GM12878 (cell line): ENCODE data around the gene RBM42. TPM values are rescaled to one million over a fixed set of nuclear protein-coding genes. Genes with fewer than 3 reads are reported as not detected.

Experiments used
- ATAC-seq: fragments of 200-7000 bp; cut with Tn5 transposase; 3 replicates; pipeline ENCODE4 v1.9.1; 2020; ENCODE audit warnings: mild to moderate bottlenecking, moderate library complexity
- BruUV-seq: library from RNA; stranded (reverse); fragments of 400-500 nt; replicated peaks from 2 replicates; lab custom pipeline; 2021; lab: Mats Ljungman, UMichigan
- CTCF ChIA-PET: fragments of 300-600 bp; sonication (Branson Sonifier 250); formaldehyde crosslinking; extraction: SDS; loops from one replicate; lab custom pipeline; 2021; ENCODE audit warnings: inconsistent platforms; lab: Yijun Ruan, JAX
- POLR2A ChIA-PET: fragments of 350-600 bp; formaldehyde crosslinking; extraction: SDS; loops from one replicate; lab custom pipeline; 2021; ENCODE audit warnings: inconsistent platforms; lab: Charles Lee
- RAD21 ChIA-PET: fragments of 300-600 bp; sonication (Branson Sonifier 250); formaldehyde crosslinking; loops from one replicate; lab custom pipeline; 2023; ENCODE audit warnings: antibody characterized with exemption; ENCODE audit not compliant: unreplicated experiment; lab: Charles Lee
- SMC1A ChIA-PET: fragments of 300-600 bp; sonication (Branson Sonifier 250); formaldehyde crosslinking; loops from one replicate; lab custom pipeline; 2023; ENCODE audit not compliant: unreplicated experiment, uncharacterized antibody; lab: Charles Lee
- DNase-seq: peaks from one replicate; pipeline ENCODE4 v3.0.0-alpha.2; 2011; ENCODE audit warnings: low read depth, low spot score
- FAIRE-seq: peaks from 3 replicates; lab custom pipeline; 2011; peaks lifted over from hg19 to GRCh38; lab: Jason Lieb, UNC
- H2AFZ ChIP-seq: 2 replicates; pipeline ENCODE4 v1.6.0; 2011; ENCODE audit warnings: low read depth, low read length, control low read depth; ENCODE audit not compliant: control insufficient read depth
- H3K27ac ChIP-seq: 2 replicates; pipeline ENCODE4 v1.5.1; 2011; ENCODE audit warnings: control low read depth; ENCODE audit not compliant: control insufficient read depth, insufficient read depth
- H3K27me3 ChIP-seq, 2 experiments: replicated peaks in 1 of 2; 2 replicates each; pipeline versions ENCODE4 v1.6.0 to v1.6.1; 2011; ENCODE audit warnings: low read length in 1 of 2; ENCODE audit not compliant: control insufficient read depth in 2 of 2, insufficient read depth in 2 of 2
- H3K36me3 ChIP-seq, 2 experiments: 2 replicates each; pipeline ENCODE4 v1.5.1; 2011; ENCODE audit warnings: low read length in 1 of 2; ENCODE audit not compliant: control insufficient read depth in 2 of 2, insufficient read depth in 2 of 2
- H3K4me1 ChIP-seq: 2 replicates; pipeline ENCODE4 v1.6.1; 2011; ENCODE audit warnings: mild to moderate bottlenecking, low read length, moderate library complexity, mixed read lengths; ENCODE audit not compliant: control insufficient read depth, insufficient read depth
- H3K4me2 ChIP-seq: 2 replicates; pipeline ENCODE4 v1.6.0; 2011; ENCODE audit warnings: control low read depth; ENCODE audit not compliant: control insufficient read depth, insufficient read depth
- H3K4me3 ChIP-seq: fragments of 200-600 bp; sonication (generic); 2 replicates; pipeline ENCODE4 v1.5.1; 2016
- H3K79me2 ChIP-seq: 2 replicates; pipeline ENCODE4 v1.6.0; 2011; ENCODE audit warnings: low read length; ENCODE audit not compliant: control insufficient read depth, insufficient read depth
- H3K9ac ChIP-seq: 2 replicates; pipeline ENCODE4 v1.8.0; 2011; ENCODE audit warnings: low read length, control low read depth, mixed read lengths; ENCODE audit not compliant: control insufficient read depth, insufficient read depth
- H3K9me3 ChIP-seq: replicated peaks from 3 replicates; pipeline ENCODE4 v1.5.1; 2011; ENCODE audit warnings: mild to moderate bottlenecking, low read length; ENCODE audit not compliant: control insufficient read depth, insufficient read depth
- H4K20me1 ChIP-seq: 2 replicates; pipeline ENCODE4 v1.6.0; 2011; ENCODE audit not compliant: control insufficient read depth, insufficient read depth
- HDAC6 ChIP-seq: fragments of 200-600 bp; sonication (generic); IDR thresholded peaks from one replicate; pipeline ENCODE4 v1.8.0; 2017; ENCODE audit warnings: antibody characterized with exemption; ENCODE audit not compliant: unreplicated experiment
- KLF5 ChIP-seq: fragments of 450-650 bp; IDR thresholded peaks from 2 replicates; pipeline ENCODE4 v1.6.1; 2014; ENCODE audit warnings: mild to moderate bottlenecking; ENCODE audit not compliant: partially characterized antibody
- MTA3 ChIP-seq: IDR thresholded peaks from 2 replicates; pipeline ENCODE4 v1.6.1; 2012; ENCODE audit warnings: low read length, inconsistent platforms, borderline replicate concordance
- NR2F1 ChIP-seq: fragments of 450-650 bp; conservative IDR thresholded peaks from 2 replicates; pipeline ENCODE4 v1.6.1; 2017; ENCODE audit warnings: mild to moderate bottlenecking
- SMAD5 ChIP-seq: IDR thresholded peaks from 2 replicates; pipeline ENCODE4 v1.6.1; 2016; ENCODE audit warnings: antibody characterized with exemption, low read depth
- SREBF2 ChIP-seq: IDR thresholded peaks from 2 replicates; pipeline ENCODE4 v1.6.1; 2012; ENCODE audit warnings: mild to moderate bottlenecking, low read length
- SRF ChIP-seq, 2 experiments: IDR thresholded peaks; 2 replicates each; pipeline ENCODE4 v1.6.1; 2011; ENCODE audit warnings: low read depth in 2 of 2, low read length in 2 of 2, mild to moderate bottlenecking in 1 of 2, moderate library complexity in 1 of 2
- SUZ12 ChIP-seq: fragments of 200-600 bp; sonication (generic); IDR thresholded peaks from one replicate; pipeline ENCODE4 v1.6.1; 2018; ENCODE audit warnings: antibody characterized with exemption, mild to moderate bottlenecking; ENCODE audit not compliant: unreplicated experiment
- ZNF217 ChIP-seq: fragments of 450-650 bp; IDR thresholded peaks from 2 replicates; pipeline ENCODE4 v1.6.1; 2017; ENCODE audit warnings: antibody characterized with exemption, mild to moderate bottlenecking
- WGBS: methylation state at CpG from one replicate; pipeline ENCODE4 v1.1.6; 2016; ENCODE audit warnings: low lambda C conversion rate; ENCODE audit not compliant: insufficient replicate concordance, insufficient coverage; ENCODE audit errors: missing lambda C conversion rate; 5-methylcytosine and 5-hydroxymethylcytosine counted together
- in situ Hi-C: fragments of 300-500 bp; cut with MboI; formaldehyde crosslinking; loops from 9 replicates; pipeline ENCODE4 v1.14.3; 2018; ENCODE audit warnings: mixed read lengths
- intact Hi-C: fragments of 100-400 bp; cut with micrococcal nuclease; formaldehyde crosslinking; loops from one replicate; pipeline ENCODE4 v1.14.2; 2022; ENCODE audit not compliant: unreplicated experiment
- polyA plus RNA-seq, 11 experiments: library from polyadenylated mRNA; depleted of rRNA in 4 of 11; unstranded in 6 of 11; stranded (reverse) in 5 of 11; fragments of >200 nt; fragmentation: Nextera tagmentation in 4 of 11; fragmentation: Illumina TruSeq in 1 of 11; extraction: Ambion mirVana in 4 of 11; extraction: Trizol in 1 of 11; gene quantifications; 1 replicate in 1 of 11; 2 replicates in 10 of 11; pipeline versions ENCODE4 v1.2.1 to v1.2.3, GENCODE V29; 2011 to 2016; ENCODE audit warnings: inconsistent platforms in 2 of 11, missing spikeins in 2 of 11, low read depth in 1 of 11
- total RNA-seq, 4 experiments: library from RNA; depleted of rRNA in 3 of 4; stranded (reverse); fragments of >200 nt in 3 of 4; fragmentation: Illumina TruSeq in 1 of 4; extraction: Trizol in 1 of 4; gene quantifications; 2 replicates each; pipeline versions ENCODE4 v1.2.1 to v1.2.3, GENCODE V29; 2013 to 2021
- TF ChIP-seq, protein P1 (sequence below): fragments of 150-350 bp; IDR thresholded peaks from 2 replicates; pipeline ENCODE4 v1.6.1; 2016; ENCODE audit warnings: low read depth, low read length
- TF ChIP-seq, protein P2 (sequence below): IDR thresholded peaks from 2 replicates; pipeline ENCODE4 v1.6.1; 2012; ENCODE audit warnings: low read depth, low read length, improper control_type of control experiment

Gene RBM42
- total and polyA plus RNA-seq, 10 of the 15 experiments (the other 5 are each of a cell fraction or from before 2014, with no cell fraction given): 4.2 to 117 (median 48.5) TPM

- H3K36me3 ChIP-seq: no peaks in the 10 kb centered on the region
- WGBS: 0% methylated on average over 1 of the region's 1 CpG
- intact Hi-C loops: no loop called here
- no peaks in the 10 kb centered on the region for H3K79me2 ChIP-seq
- H3K27me3 ChIP-seq: no peaks in the 10 kb centered on the region
- CTCF ChIA-PET: interaction anchor here (0.8 to 2.0 kb wide), 5 partner anchors 31 to 100 kb away, joined by 3 to 5 read pairs (median 4); no protein-coding TSS in a partner anchor
- H4K20me1 ChIP-seq: no peaks in the 10 kb centered on the region
- POLR2A ChIA-PET: no interaction called here
- H3K4me1 ChIP-seq: no peaks in the 10 kb centered on the region
- H3K27ac ChIP-seq: no peak overlapping the region
- H3K4me3 ChIP-seq: no peak overlapping the region
- SMC1A ChIA-PET: interaction anchor here (1.1 to 1.4 kb wide), 3 partner anchors 39 to 77 kb away, joined by 3 to 6 read pairs (median 4); no protein-coding TSS in a partner anchor
- in situ Hi-C loops: no loop called here
- no TSS peak for BruUV-seq
- no peak overlapping the region for H2AFZ ChIP-seq
- no peak for TF ChIP-seq HDAC6
- no peak for TF ChIP-seq SUZ12
- TF ChIP-seq KLF5: no peak
- no peak for DNase-seq
- FAIRE-seq: no peak
- no peak overlapping the region for H3K9ac ChIP-seq
- H3K4me2 ChIP-seq: no peak overlapping the region
- ATAC-seq: no peak
- RAD21 ChIA-PET: interaction anchor here (1.5 kb wide), 1 partner anchor 57 kb away, joined by 3 read pairs; no protein-coding TSS in a partner anchor
- no peaks in the 10 kb centered on the region; the same call in 2 of the 3 replicates for H3K9me3 ChIP-seq
Observed at GRCh38 chr19:35587321-35587720, 41.5 kb upstream of the RBM42 start.

DNA sequence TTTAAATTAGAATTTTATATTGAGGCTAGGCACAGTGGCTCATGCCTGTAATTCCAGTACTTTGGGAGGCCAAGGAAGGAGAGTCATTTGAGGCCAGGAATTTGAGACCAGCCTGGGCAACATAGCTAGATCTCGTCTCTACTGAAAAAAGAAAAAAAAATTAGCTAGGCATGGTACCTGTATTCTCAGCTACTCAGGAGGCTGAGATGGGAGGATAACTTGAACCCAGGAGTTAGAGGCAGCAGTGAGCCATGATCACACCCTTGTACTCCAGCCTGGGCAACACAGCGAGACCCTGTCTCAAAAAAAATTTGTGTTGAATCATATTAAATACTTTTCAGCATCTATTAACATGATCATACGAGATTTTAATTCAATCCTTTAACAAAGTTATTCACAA is 38.0 kb upstream of the RBM42 start:
- H3K4me1 ChIP-seq: no peaks in the 10 kb centered on the region
- in situ Hi-C loops: no loop called here
- WGBS: 30% methylated on average over 3 of the region's 3 CpGs
- no peaks in the 10 kb centered on the region for H3K36me3 ChIP-seq
- H3K27ac ChIP-seq: no peak overlapping the region
- H3K79me2 ChIP-seq: no peaks in the 10 kb centered on the region
- H3K9me3 ChIP-seq: no peaks in the 10 kb centered on the region; the same call in 2 of the 3 replicates
- H3K27me3 ChIP-seq: no peaks in the 10 kb centered on the region
- ChIA-PET POLR2A (interaction anchor here (0.6 to 1.8 kb wide), 3 partner anchors 18 to 80 kb away, joined by 5 read pairs; no protein-coding TSS in a partner anchor), CTCF (interaction anchor here (1.4 to 5.8 kb wide), 4 partner anchors 42 to 238 kb away, joined by 5 to 63 read pairs (median 34); no protein-coding TSS in a partner anchor), RAD21 (interaction anchor here (4.1 kb wide), 1 partner anchor 82 kb away, joined by 24 read pairs; no protein-coding TSS in a partner anchor), SMC1A (interaction anchor here (2.1 to 4.6 kb wide), 2 partner anchors 42 to 81 kb away, joined by 10 to 28 read pairs; no protein-coding TSS in a partner anchor)
- BruUV-seq: no TSS peak
- no peak overlapping the region for H3K4me2 ChIP-seq
- no peak overlapping the region for H3K9ac ChIP-seq
- DNase-seq (no peak), FAIRE-seq (no peak), ATAC-seq (no peak)
- H3K4me3 ChIP-seq: no peak overlapping the region
- H2AFZ ChIP-seq: no peak overlapping the region
- no peaks in the 10 kb centered on the region for H4K20me1 ChIP-seq
- intact Hi-C loops: no loop called here
- TF ChIP-seq, protein P1, sequence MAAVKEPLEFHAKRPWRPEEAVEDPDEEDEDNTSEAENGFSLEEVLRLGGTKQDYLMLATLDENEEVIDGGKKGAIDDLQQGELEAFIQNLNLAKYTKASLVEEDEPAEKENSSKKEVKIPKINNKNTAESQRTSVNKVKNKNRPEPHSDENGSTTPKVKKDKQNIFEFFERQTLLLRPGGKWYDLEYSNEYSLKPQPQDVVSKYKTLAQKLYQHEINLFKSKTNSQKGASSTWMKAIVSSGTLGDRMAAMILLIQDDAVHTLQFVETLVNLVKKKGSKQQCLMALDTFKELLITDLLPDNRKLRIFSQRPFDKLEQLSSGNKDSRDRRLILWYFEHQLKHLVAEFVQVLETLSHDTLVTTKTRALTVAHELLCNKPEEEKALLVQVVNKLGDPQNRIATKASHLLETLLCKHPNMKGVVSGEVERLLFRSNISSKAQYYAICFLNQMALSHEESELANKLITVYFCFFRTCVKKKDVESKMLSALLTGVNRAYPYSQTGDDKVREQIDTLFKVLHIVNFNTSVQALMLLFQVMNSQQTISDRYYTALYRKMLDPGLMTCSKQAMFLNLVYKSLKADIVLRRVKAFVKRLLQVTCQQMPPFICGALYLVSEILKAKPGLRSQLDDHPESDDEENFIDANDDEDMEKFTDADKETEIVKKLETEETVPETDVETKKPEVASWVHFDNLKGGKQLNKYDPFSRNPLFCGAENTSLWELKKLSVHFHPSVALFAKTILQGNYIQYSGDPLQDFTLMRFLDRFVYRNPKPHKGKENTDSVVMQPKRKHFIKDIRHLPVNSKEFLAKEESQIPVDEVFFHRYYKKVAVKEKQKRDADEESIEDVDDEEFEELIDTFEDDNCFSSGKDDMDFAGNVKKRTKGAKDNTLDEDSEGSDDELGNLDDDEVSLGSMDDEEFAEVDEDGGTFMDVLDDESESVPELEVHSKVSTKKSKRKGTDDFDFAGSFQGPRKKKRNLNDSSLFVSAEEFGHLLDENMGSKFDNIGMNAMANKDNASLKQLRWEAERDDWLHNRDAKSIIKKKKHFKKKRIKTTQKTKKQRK: no peak
- TF ChIP-seq, protein P2, sequence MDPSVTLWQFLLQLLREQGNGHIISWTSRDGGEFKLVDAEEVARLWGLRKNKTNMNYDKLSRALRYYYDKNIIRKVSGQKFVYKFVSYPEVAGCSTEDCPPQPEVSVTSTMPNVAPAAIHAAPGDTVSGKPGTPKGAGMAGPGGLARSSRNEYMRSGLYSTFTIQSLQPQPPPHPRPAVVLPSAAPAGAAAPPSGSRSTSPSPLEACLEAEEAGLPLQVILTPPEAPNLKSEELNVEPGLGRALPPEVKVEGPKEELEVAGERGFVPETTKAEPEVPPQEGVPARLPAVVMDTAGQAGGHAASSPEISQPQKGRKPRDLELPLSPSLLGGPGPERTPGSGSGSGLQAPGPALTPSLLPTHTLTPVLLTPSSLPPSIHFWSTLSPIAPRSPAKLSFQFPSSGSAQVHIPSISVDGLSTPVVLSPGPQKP: no peak
- no peak for TF ChIP-seq MTA3
- no peak for TF ChIP-seq ZNF217
- no peak for TF ChIP-seq NR2F1
- no peak for TF ChIP-seq SREBF2
- no peak for TF ChIP-seq SMAD5
- TF ChIP-seq SRF (IDR thresholded peaks at IDR 0.05; ENCODE audit: low read depth in 2 of 2, low read length in 2 of 2): no peak
